HG03460 (cell line): ENCODE data around the gene DNAJC5G.
"Not testable (repeated sequence)": the region's sequence is repeated elsewhere in the genome, so short reads cannot be mapped to it uniquely, and the experiment has no call there.

Experiments
- ATAC-seq: cut with Tn5 transposase; IDR thresholded peaks from one replicate; pipeline ENCODE4 v1.9.1; 2021; ENCODE audit not compliant: unreplicated experiment

Gene DNAJC5G

DNA sequence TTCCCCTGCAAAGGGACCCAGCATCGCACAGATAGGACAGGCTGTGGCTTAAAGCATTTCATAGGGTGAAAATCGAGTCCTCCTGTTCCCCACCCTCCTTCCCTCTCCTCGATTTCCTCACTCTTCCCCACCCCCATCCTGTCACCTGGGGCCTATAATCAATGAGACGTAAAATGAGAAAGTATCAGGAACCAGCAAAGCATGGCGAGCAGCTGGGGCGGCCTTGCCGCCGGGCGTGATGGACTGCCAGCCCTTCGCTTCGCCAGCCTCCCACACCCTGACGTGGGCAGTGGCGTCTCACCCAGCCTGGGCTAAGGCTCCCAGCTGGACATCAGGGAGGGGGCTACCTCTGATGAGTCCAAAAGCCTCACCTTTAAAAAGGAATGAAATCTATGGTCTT, 23.5 kb upstream of the DNAJC5G start:
- ATAC-seq: no peak

DNA sequence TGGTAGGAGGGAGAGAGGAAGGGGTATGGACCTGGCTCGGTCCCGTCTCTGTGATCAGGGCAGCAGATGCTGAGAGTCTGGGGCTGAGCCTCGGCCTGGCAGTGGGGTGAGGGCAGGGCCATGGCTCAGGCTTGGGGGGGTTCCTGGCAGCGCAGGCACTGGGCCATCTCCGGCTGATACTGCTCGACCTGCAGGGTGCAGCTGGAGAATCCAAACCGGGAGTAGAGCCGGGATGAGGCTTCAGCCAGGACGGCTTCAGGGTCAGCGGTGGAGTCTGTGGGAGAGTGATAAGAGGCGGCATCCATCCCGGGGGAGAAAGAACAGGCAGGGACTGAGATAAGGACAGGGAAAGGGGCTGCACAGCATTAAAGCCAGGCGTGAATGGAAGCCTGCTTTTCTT, 20.0 kb upstream of the DNAJC5G start:
- ATAC-seq: no peak

DNA sequence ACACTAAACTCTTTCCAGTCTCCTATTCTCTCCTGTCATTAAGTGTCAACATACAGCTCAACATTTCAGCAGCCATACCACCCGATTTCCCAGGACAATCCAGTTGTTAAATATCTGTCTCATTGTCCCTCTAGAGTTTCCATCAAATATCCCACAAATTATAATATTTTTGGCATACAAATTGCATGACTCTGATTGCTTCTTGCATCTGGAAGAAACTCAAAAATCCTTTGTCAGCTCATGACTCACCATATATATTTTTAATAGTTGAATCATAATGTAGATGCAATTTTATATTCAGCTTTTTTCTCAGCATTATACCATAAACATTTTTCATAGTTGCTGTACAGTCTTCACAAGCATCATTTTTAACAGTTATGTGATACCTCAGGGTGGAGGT, 19.6 kb upstream of the DNAJC5G start:
- ATAC-seq: no peak

GRCh38 chr2:27256855-27257454, 18.3 kb upstream of the DNAJC5G start:
- ATAC-seq: no peak

- no peak for ATAC-seq
These were observed 17.2 kb upstream of the DNAJC5G start for GRCh38 chr2:27258051-27258450.

DNA sequence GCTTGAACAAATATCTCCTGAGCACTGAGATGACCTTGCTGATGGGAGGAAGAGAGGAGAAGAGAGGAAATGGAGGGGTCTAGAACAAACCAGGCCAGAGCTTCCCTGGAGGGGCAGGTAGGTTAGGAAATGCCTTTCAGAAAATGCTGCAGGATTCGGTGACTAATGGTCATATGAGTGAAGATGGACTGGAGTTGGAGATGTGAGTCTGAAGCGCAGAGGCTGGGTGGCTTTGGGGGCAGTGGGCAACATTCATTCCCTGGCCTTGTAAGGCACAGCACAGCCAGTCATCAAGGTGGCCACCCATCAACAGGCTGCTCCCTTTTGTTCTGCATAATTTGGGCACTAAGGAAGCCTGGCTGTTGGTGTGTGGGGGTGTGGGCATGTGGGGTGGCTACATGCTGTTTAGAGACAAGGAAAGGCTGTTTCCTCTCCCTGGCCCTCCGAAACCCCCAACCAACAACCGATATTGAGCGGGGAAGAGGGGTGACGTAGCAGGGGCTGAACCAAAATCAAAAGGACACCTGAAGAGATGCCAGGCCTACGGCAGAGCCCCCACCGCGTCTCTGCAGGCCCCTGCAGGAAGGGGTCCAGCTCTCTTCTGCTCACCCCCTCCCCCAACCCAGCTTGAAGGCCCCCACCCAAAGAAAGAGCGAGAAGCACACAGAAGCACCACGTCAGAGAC, 13.8 kb upstream of the DNAJC5G start:
- no peak for ATAC-seq

GRCh38 chr2:27261926-27262298, 13.3 kb upstream of the DNAJC5G start:
- no peak for ATAC-seq

- no peak for ATAC-seq
These were observed 12.6 kb upstream of the DNAJC5G start, which contains the start of gene SLC30A3 for GRCh38 chr2:27262379-27263286. Gene SLC30A3, minus strand, starts transcription at chr2:27263047. Its CDS starts 141 bp downstream, at chr2:27262906.

DNA sequence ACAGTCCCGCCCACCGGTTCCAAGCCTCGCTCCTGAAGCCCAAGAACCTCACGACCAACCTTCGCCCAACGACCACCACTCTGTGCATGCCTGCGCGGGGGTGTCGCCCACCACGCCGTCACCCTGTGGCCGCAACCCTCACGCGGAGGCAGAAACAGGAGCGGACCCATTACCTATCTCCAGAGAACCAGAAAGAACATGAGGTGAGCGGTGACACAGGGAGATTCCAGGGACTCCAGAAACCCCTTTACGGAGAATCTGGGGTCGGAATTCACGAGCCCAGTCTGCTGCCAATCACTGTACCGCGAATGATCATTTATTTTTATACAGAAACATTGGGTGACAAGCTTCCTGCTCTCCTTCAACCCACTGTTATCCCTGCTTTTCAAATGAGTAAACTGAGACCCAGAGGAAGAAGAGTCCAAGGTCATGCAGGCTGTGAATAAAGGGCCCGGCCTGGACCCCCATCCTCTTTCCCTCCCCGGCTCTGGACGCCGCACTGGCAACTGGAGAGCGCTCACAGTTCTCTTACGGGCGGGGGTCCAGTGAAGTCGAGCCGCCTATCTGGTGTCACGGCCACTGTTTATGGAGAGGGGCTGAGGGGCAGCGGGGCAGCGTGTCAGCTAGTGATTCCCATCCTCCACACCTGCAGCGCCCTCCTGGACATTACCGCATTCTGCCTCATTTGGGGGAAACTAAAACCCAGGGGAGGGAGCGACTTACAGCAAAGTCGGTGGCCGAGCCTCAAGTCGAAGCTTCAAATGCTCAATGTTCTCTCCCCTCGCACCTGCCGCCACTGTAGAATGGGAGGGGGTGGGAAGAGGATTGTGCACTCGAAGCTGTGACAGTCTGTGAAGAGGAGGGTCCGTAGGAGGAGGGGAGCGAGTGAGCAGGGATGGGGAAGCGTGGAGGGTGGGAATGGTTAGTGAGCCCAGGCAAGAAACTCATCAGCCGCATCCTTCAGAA, 11.7 kb upstream of the DNAJC5G start:
- no peak for ATAC-seq

DNA sequence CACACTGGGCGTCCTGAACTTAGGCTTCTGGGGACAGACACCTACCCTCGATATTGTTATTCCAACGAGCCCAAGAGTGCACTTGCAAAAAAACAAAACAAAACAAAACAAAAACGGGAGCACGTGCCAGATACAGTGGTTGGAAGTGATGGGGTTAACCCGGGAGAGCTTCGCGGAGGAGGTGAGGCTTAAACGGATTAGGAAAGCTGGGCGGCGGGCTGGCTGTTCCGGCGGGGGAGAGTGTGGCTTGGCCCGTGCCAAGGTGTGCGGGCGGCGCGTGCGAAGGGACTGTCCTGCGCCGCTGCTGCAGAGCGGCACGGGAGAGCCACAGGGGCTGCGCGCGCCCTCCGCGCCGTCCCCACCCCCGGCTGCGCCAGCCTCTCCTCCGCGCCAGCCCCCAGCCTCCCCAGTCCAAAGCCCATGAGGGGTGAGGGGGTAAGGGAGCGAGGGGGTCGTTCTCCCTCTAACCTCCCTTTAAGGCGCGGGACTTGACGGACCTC, 10.9 kb upstream of the DNAJC5G start:
- ATAC-seq: no peak

DNA sequence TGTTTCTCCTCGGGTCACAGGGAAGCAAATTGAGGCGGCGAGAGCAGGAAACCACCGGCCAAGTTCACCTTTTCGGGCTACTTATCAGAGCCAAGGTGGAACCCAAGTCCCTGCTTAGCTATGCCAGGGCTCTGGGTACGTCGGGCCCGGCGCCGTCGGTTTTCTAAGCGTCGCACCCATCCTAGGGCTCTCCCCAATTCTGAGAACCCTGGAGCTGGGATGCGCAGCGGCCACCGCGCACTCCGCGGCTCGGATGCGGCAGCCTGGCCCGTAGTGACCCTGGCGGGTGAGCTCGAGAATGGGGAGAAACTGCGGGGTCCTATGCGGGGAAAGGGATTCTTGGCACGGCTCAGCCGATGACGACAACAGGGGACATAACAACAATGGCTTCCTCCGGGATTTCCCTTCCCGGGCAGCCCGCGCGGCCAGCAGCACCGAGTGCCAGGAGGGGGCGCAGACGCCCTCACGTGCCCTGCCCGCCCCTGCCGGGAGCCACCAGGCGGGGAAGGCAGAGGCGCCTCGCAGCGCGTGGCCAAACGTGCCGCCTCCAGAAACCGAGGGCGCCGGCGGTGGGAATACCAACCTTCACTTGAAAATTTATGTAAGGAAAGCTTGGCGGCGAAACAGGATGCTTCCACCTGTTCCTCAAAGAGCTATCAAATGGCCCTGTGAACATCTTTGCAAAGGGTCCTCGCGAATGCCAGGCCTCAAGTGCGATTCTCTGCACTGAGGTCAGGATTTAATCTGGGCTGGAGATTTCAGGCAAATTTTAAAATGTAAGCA, 10.3 kb upstream of the DNAJC5G start:
- ATAC-seq: peak; percentile 58

DNA sequence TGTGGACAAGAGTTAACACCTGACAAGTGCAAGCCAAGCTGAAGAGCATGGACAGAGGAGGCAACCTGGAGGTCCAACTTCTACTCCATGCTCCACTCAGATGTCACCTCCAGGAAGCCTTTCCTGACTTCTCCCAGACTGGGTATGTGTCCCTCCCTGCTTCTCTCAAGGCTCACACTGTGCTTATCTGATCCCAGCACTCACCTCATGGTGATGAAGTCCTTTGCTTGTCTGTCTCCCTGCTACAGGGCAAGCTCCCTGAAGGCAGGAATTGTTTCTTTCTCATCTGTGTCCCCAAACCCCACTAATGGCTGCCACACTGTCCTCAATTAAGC, 9.7 kb upstream of the DNAJC5G start:
- ATAC-seq: no peak

DNA sequence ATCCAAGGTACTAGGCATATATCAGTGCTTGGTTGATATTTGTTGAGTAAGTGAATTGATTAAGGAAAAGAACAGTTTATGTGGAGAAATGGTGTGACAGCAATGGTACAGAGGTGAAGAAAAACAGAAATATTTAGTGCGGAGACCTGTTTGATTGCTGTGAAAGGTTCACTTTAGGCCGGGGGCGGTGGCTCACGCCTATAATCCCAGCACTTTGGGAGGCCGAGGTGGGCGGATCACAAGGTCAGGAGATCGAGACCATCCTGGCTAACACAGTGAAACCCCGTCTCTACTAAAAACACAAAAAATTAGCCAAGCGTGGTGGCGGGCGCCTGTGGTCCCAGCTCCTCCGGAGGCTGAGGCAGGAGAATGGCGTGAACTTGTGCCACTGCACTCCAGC, 6.9 kb upstream of the DNAJC5G start:
- not testable (repeated sequence) for ATAC-seq

DNA sequence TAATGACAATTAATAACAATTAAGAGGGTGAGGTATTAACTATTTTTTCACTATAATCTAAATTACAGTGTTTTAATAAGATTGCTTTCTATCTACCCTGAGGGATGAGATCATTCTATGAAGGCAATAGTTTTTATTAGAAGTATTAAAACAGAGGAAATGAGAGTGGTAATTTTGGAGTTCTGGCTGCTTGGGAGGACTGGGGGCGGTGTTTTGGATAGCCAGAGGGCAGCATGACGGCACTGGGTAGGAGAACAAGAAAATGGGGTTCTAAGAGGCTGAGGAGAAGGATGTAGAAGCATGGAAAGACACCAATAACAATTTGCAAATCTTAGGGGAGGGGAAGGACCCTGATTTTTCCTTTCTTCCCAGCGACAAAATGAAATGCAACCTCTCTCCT, 5.1 kb upstream of the DNAJC5G start:
- ATAC-seq: no peak

DNA sequence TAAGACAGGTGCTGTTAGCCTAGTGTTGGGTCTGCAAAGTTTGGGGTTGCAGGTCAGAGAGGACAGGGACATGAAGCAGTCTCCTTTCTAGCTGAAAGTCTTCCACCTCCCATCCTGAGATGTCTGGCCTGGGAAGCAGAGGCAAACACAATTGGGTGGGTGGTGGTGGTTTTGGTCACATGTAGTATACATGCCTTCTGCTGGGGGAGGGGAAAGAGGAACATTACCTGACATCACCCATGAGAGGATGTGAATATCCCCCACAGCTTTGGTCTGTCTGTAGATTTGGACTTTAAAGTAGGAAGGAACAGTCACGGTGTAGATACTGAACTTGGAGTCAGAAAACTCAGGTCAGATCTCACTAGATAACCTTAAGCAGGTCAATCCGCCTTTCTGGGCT, 4.6 kb upstream of the DNAJC5G start:
- ATAC-seq: no peak

DNA sequence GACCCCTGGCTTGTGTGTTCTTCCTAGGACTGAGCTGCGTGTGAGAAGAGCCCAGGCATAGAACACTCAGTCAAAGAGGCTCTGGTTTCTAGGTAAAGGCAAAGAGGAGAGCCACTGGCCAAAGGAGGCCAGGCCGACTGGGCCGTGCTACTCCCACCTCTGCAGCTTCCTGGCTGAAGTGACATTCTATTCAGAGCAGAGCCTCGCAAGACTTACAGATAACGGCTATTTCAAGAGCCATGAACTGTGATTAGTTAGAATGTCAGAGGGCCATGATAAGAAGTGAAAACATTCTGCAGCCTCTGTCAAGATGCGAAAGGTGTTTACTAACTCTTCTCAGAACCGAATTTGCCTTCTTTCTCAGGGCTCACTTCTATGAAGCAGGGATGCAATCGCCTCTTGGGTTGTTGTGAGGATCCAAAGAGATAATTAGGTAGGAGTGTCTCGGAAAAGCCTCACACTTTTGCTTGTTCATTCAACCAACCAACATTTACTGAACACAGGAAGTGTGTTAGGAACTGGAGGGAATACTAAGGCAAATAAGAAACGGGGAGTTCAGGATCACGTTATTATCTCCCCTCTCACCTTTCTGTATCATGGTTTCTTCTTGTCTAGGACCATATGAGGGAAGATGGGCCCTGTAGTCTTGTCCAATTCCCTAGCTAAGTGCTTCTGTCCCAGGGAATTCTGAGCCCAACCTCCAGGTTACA, 3.4 kb upstream of the DNAJC5G start:
- ATAC-seq: no peak

DNA sequence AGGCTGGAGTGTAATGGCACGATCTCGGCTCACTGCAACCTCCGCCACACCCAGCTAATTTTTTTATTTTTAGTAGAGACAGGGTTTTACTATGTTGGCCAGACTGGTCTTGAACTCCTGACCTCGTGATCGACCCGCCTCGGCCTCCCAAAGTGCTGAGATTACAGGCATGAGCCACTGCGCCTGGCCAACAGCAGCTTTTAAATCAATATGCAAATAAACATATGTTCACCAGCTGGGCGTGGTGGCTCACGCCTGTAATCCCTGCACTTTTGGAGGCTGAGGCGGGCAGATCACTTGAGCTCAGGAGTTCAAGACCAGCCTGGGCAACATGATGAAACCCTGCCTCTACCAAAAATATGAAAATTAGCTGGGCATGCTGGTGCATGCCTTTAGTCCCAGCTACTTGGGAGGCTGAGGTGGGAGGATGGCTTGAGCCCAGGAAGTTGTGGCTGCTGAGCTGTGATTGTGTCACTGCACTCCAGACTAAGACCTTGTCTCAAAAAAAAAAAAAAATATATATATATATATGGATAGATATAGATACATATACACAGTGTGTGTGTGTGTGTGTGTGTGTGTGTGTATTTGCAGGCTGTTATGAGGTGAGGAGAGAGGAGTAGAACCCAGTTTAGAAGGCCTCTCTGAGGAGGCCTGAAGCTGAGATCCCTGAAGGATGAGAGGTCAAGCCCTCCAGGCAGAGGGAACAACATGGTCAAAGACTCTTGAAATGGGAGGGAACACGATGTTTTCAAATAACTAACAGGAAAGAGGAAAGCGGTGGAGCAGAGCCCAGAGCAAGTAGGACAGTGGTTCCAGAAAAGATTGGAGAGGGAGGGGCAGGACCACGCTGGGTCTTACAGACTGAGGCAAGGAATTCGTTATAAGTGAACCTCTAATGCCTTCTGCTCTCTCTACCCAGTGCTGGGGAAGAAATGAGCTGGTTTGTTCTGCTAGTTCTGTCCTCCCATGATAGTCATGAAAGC, 2.4 kb upstream of the DNAJC5G start:
- ATAC-seq: not testable (repeated sequence)

GRCh38 chr2:27278010-27278409, 2.8 kb downstream of the DNAJC5G start:
- no peak for ATAC-seq
